Superior temporal gyrus (tissue), 1 donor: ENCODE measurements around the gene MRPL53.
A peak's percentile ranks its signal among the peaks of the same experiment; 100 is the strongest.
"Not testable (repeated sequence)": the region's sequence is repeated elsewhere in the genome, so short reads cannot be mapped to it uniquely, and the experiment has no call there.

ENCODE experiments used
- DNase-seq: peaks from one replicate; pipeline ENCODE4 v3.0.0-alpha.2; 2016; ENCODE audit errors: extremely low spot score

Gene MRPL53

GRCh38 chr2:74482801-74483674, 10.6 kb upstream of the MRPL53 start, which contains the start of the genes CCDC142 and TTC31:
Gene CCDC142 (minus strand): TSS chr2:74482998. CDS start chr2:74482837, 161 bp downstream.
Gene TTC31 (plus strand): TSS chr2:74483081. CDS start chr2:74483096, 15 bp downstream.
- DNase-seq: peak; percentile 99

GRCh38 chr2:74481961-74482800, 9.7 kb upstream of the MRPL53 start:
- peak; percentile 10 for DNase-seq

DNA sequence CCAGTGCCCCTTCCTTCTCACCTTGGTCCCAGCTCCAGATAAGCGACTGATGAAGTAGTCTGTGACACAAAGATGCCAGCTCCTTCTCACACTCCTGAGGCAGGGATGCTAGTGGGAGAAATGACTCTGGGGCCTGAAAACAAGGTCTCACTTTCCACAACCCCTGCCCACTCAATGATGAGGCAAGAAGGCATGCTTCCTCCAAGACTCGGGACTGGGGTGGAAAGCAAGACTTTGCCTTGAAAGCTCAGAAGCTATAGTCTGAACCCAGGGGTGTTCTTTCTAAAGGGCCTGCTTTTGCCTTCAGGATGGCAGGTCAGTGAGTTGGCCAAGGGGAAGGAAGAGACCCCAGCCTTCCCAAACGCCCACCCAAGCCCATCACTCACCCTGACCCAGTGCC, 9.0 kb upstream of the MRPL53 start:
- DNase-seq: no peak

DNA sequence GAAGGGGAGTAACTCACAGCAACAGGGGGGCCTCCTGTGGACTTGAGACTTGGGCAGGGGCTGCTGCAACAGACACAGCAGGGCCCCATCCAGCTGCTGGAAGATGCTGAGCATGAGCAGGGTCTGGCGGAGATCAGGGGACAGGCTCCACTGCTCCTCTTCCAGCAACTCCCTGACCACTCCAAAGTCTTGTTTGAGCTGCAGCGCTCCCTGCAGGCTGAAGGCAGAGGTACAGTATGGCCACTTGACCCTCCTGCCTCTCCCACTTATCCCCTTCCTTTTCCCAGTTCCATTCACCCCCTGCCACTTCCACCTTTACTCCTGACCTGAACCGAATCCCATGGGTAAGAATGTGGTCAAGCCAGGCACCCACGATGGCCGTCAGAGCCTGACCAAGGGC, 2.4 kb upstream of the MRPL53 start:
- no peak for DNase-seq

- DNase-seq: no peak
Measured at GRCh38 chr2:74474481-74474880, 2.0 kb upstream of the MRPL53 start.

DNA sequence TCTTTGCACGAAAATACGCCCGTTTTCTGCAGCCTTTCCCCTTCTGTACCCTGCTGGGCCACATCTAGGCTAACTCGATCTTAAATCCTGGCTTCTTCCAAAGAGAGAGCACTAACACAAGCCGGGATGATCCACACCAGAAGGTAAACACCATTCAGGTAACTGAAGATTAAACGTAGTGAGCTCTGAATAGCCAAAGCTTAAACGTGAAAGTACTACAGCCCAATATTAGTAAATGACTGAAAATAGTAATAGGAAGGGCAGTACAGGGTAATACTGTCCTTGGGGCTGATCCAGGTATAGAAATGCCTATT, 422 bp upstream of the MRPL53 start:
- DNase-seq: no peak

DNA sequence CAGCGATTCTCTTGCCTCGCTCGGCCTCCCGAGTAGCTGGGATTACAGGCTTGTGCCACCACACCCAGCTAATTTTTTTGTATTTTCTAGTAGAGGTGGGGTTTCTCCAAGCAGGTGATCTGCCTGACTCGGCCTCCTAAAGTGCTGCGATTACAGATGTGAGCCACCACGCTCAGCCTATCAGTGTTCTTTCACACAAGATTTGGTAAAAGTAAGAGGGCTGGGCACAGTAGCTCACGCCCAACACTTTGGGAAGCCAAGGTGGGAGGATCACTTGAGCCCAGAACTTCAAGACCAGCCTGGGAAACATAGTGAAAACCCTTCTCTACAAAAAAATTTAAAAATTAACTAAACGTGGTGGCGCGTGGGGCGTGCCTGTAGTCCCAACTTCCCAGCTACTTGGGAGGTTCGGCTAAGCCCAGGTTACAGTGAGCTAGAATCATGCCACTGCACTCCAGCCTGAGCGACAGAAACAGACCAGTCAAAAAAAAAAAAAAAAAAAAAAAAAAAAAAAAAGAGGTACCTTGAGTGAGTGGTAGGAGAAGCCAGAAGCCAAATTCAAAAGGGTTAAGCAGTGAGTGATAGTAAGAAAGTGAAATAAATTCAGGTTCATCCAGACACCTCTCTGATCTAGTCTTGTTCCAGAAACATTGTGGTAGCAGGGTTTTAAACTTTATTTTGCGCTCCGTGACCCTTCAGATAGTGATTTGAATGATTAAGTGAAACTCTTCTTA, 981 bp downstream of the MRPL53 start:
- DNase-seq: no peak

DNA sequence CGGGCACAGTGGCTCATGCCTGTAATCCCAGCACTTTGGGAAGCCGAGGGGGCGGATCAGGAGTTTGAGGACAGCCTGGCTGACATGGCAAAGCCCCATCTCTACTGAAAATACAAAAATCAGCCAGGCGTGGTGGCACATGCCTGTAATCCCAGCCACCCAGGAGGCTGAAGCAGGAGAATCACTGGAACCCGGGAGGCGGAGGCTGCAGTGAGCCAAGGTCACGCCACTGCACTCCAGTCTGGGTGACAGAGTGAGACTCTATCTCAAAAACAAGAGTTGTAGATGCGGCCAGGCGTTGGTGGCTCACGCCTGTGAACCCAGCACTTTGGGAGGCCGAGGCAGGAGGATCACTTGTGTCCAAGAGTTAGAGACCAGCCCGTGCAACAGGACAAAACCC, 1.7 kb downstream of the MRPL53 start:
- not testable (repeated sequence) for DNase-seq

DNA sequence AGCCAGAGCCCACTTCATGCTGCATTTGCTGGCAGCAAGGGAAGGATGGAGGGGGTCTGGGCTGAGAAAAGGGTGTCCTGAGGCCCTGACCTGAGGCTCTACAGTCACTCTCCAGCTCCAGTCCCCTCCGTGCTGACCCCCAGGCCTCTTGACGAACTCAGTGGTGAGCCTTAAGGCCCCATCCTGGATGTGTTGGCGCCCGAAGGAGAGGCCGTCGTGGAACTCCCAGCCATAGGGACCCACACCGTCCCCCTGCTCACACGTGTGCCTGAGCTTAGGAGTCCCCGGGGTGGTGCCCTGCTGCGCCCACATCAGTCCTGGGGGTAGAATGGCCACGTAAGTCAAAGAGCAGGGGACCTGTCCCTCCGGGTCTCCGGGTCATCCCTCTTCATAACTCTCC, 8.1 kb downstream of the MRPL53 start:
- no peak for DNase-seq

- DNase-seq: no peak
Measured at GRCh38 chr2:74462786-74463105, 9.7 kb downstream of the MRPL53 start.

DNA sequence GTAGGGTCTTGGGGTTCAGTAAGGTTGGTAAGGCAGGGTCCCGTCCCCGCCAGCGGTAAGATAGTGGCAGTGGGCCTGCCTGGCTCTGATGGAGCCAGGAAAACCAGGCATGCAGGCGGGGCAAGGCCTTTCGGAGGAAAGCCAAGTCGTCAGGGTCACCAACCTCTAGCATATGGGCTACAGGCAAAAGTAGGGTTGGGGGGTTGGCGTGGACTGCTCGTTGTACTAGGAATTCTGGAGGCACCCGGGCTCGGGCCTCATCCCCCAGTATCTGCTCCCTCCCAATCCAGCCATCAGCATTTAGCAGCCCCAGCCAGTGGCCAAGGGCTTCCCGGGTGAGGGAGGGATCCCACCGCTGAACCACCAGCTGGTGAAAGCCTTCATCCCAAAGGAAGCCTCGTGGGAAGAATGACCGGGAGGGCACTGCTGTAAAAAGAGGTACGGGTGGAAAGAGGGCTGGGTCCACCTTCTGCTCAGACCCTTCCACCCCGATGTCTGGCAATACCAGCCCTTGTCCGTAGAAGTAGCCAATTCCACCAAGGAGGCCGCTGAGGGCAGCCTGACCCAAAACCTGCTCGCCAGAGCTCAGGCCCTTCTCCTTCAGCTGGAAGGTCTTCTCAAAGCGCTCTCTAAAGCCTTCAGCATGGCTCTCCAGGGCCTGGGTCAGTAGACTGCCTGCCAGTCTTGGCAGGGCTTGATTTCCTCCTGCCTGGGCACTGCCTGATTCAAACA, 10.3 kb downstream of the MRPL53 start:
- no peak for DNase-seq

DNA sequence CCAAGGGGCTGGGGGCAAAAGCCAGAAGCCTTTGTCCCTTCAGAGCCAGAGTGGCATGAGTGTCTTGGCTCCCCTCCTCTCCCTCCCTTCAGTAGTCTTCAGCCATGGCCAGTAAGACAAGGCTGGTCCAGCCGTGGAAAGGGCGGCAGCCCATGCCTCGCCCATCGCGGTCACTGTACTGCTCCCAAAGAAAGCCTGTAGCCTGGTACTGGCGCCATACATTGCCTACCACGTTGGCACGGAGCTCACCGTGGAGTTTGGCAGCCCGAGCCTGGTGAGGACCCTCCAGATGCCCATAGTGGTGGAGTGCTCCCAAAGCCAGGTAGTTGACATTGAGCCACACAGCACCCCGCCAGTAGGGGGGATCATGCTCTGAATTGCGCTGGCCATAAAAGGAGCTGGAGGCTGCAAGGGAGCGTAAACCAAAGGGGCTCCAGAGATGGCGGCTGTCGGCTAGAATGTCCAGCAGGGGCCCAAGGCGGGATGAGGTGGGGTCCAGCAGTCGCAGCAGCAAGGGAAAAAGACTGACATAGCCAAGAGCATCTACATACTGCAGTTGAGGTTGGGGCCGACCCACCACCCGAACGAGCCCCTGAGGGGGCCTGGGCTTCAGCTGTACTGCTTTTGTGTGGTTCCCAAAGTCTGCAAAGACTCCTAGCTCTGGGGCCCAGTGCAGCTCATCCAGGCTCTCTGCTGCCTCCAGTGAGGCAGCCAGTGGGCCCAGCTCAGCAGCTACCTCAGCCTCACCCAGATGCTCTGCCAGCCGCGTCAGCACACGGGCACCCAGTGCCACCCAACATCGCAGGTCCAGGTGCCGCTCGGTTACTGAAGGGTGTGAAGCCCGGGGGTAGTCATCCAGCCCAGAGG, 11.1 kb downstream of the MRPL53 start:
- no peak for DNase-seq

DNA sequence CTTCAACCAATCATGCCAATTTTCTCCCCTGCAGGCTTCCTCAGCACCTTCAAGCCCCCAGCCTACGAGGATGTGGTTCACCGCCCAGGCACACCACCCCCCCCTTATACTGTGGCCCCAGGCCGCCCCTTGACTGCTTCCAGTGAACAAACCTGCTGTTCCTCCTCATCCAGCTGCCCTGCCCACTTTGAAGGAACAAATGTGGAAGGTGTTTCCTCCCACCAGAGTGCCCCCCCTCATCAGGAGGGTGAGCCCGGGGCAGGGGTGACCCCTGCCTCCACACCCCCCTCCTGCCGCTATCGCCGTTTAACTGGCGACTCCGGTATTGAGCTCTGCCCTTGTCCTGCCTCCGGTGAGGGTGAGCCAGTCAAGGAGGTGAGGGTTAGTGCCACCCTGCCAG, 12.3 kb downstream of the MRPL53 start:
- not testable (repeated sequence) for DNase-seq

GRCh38 chr2:74459503-74460118, 12.9 kb downstream of the MRPL53 start:
- DNase-seq: not testable (repeated sequence)

GRCh38 chr2:74458938-74459363, 13.5 kb downstream of the MRPL53 start:
- no peak for DNase-seq

GRCh38 chr2:74458132-74458937, 14.1 kb downstream of the MRPL53 start, which contains the start of gene WBP1:
Gene WBP1 (plus strand): TSS chr2:74458438. CDS start chr2:74458603, 165 bp downstream.
- peak; percentile 100 for DNase-seq

DNA sequence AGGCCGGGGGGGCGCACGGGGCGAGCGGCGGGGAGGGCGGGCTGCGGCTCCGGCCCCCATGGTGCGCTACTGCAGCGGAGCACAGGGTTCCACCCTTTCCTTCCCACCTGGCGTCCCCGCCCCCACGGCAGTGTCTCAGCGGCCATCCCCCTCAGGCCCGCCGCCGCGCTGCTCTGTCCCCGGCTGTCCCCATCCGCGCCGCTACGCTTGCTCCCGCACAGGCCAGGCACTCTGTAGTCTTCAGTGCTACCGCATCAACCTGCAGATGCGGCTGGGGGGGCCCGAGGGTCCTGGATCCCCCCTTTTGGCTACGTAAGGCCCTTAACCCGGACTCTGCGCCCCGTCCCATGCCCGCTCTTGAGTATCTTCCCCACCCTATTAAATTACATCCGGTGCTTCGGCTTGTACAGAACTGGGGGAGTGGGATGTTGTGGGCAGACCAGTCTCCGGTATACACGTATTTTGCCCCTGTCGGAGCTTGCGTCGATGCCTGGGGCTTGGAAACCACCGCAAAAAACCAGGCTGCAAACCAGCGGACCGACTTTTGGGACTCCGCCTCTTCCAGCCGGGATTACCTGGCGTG, 14.8 kb downstream of the MRPL53 start:
- no peak for DNase-seq

- no peak for DNase-seq
Measured at GRCh38 chr2:74457129-74457548, 15.3 kb downstream of the MRPL53 start.
